ENCODE results near the gene PCDH9.

PCDH9 gene

DNA sequence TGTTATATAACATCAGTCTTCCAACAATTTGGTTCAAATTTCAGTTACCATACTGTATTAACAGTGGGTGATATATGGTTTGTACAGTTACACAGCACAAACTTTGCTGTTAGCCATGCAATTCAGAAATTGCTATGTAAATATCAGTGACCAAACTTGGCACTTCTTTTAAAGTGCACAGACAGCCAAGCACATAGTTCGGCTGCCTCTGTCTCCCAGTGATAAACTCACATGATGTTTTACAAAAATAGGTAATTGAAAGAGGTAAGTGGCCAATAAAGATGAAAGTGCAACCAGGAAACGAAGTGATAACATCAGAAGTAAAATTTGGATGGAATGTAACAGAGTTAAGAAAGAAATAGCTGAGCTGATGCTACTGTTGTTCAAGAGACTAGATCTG, 143.9 kb downstream of the PCDH9 start:
- no peak for DNase-seq (ENCODE audit: low read depth in 2 of 2)

DNA sequence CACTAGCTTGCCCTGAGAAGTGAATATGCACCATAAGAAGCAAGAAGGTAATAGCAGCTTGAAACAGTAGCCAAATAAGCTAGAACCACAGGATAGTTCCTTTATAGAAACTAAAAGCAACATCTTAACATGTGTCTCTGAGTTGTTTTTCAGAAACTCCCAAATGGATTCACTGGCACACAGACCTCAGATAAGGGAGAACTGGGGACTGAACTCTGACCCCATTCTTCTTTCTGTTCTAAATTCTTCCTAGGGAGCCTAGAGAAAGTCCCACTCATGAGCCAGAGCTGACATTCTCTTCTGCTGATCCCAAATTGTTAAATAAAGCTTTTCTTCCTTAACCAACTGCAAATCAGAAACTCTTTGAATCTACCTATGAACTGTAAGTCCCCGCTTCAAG, 146.1 kb downstream of the PCDH9 start:
- no peak for DNase-seq (ENCODE audit: low read depth in 2 of 2)

GRCh38 chr13:67083519-67083918, 146.6 kb downstream of the PCDH9 start:
- no peak for DNase-seq (ENCODE audit: low read depth in 2 of 2)

DNA sequence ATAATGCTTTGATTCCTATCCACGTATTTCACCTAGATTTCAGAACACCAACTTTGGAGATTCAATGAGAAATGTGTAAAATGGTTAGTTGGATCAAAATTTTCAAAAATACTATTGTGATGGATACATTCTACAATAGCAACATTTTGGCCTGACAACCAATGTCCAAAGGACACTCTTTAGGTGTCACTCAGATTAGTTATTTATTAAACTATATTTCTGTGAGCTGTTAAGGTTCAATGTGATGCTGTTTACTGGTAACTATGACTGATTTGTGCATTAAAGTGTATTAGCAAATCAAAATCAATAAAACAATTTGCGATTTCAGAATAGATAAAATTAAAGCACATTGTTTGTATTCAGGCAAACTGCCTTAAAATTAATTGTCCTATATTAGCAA, 149.8 kb downstream of the PCDH9 start:
- no peak for DNase-seq (ENCODE audit: low read depth in 2 of 2)

DNA sequence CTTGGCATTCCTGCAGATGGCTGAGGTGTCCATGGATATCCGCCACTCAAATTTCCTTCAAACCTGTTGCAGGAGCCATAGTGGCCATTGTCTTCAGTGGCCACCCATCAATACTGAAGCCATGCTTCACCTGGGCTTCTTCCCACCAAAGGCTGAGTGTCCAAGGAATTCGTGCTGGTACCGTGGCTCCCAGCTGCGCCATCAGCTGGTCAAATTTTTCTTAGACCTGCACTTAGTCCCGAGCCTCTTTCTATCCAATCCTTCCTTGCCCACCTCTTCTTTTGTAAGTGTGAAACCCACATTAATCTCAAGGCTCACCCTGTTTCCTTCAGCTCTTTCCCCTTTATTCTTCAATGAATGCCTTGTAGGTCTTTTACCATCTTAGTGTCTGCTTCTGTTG, 152.1 kb downstream of the PCDH9 start:
- no peak for DNase-seq (ENCODE audit: low read depth in 2 of 2)

GRCh38 chr13:67077132-67077531, 153.0 kb downstream of the PCDH9 start:
- DNase-seq (ENCODE audit: low read depth in 2 of 2), result no peak

DNA sequence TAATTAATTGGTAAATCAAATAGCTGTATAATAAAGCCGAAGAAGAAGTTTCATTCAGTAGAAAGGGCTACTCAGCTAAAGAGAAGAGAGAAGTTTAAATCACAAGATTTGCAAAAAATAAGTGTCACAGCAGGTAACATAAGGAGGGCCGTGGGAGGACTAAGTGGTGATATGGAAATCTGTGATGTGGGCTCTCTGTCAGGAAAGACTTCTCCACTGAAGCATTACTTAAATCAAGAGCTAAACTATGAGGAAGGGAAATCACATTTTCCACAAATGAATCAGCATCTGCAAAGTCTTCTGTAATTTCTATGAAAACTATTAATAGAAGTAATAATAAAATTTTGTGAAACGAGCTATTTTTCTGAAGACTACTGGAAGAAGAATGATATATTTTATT, 153.8 kb downstream of the PCDH9 start:
- no peak for DNase-seq (ENCODE audit: low read depth in 2 of 2)

DNA sequence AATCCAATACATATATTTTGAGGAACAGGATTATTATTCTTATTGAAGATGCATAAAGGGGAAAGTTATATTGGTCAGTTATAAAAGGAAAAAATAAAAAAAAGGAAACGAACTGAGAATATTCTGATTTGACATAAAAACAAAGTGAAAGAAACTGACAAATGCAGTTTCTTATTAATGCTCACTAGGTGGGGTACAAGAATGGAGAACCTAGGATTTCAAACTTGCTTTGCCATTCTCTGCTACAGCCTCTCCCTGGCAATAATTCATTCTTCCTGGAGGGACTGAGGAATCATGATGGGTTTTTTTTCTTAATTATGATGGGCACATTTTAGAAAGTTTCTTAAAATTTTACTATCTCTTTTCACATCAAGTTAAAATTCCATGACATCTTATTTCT, 154.9 kb downstream of the PCDH9 start:
- DNase-seq (ENCODE audit: low read depth in 2 of 2), result no peak

GRCh38 chr13:67071918-67072598, 158.1 kb downstream of the PCDH9 start:
- DNase-seq (ENCODE audit: low read depth in 2 of 2), result no peak

DNA sequence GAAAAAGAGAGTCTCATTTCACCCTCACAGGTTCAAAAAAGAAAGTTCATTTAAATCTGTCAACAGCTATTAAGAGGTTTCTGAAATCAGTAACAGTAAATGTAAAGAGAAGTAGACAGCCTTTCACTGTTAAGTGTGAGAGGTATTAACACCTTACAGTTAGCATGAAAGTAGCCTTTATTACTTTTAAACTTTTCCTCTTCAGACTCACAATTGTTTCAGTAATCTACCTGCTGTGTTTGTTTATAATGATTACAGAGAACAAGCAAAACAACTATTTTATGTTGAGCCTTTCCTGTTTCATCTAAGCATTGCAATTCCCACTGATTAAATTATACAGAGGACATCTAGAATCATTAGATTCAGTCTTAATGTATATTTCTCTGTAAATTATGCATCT, 159.8 kb downstream of the PCDH9 start:
- no peak for DNase-seq (ENCODE audit: low read depth in 2 of 2)

DNA sequence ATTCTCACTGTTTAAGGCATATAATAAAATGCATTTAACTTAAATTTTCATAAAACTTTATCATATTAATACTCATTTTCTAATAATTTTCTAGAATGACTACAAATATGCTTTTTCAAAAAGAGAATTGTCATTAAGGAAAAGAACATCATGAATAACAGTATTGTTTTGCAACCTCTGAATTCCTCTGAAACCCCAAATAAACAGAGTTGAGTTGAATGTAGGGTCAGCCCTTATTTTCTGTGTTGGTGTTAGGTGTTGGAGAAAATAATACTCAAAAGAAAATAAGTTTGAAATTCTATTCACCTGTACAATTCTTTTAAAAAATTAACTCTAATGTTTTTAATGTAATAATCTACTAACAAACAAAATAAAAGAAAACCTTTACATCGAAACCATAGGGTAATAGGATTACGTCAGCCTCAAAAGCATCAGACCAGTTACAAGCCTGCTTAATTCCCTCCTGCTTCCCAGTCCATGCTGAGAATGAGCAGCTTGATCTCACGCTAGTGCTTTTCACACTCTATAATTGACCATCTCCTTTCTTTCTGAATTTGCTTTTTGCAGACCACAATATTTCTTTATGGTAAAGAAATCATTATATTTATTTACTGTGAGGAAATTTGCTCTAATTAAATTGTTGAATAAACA, 160.9 kb downstream of the PCDH9 start:
- DNase-seq (ENCODE audit: low read depth in 2 of 2), result no peak

DNA sequence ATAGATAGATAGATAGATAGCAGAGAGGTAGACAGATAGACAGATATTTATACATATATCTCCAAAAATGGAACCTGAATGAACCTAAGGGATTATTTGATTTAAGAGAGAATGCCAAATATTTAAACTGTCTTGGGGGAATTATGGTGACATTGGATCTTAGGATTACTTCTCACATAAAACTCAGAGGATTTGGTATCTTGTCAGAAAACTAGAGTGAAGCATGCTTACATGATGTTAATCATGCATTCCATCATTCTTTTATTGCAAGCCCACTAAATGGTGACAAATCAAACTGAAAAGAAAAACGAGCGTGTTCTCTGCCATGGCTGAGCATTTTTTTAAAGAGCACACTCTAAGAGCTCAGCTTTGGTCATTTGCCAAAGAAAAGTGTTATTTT, 165.2 kb downstream of the PCDH9 start:
- DNase-seq (ENCODE audit: low read depth in 2 of 2), result no peak

GRCh38 chr13:67063036-67063435, 167.1 kb downstream of the PCDH9 start:
- no peak for DNase-seq (ENCODE audit: low read depth in 2 of 2)

DNA sequence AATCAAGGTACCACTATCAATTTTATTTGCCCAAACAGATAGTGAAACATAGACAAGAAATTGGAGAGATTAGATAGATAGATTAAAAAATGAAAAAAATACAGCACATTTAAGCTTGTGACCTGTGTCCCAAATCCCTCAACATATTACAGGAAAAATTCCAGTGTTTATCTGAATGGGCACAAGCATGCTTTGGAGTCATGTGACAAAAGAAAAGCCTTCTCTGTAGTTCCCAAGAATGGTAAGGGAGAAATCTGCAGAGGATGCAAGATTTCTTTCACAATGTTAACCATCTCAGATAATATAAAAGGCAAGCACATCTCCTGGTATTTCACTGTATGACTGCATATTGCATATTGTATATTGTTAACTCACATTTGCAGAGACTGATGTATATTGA, 168.0 kb downstream of the PCDH9 start:
- no peak for DNase-seq (ENCODE audit: low read depth in 2 of 2)

GRCh38 chr13:67061750-67062149, 168.4 kb downstream of the PCDH9 start:
- no peak for DNase-seq (ENCODE audit: low read depth in 2 of 2)

DNA sequence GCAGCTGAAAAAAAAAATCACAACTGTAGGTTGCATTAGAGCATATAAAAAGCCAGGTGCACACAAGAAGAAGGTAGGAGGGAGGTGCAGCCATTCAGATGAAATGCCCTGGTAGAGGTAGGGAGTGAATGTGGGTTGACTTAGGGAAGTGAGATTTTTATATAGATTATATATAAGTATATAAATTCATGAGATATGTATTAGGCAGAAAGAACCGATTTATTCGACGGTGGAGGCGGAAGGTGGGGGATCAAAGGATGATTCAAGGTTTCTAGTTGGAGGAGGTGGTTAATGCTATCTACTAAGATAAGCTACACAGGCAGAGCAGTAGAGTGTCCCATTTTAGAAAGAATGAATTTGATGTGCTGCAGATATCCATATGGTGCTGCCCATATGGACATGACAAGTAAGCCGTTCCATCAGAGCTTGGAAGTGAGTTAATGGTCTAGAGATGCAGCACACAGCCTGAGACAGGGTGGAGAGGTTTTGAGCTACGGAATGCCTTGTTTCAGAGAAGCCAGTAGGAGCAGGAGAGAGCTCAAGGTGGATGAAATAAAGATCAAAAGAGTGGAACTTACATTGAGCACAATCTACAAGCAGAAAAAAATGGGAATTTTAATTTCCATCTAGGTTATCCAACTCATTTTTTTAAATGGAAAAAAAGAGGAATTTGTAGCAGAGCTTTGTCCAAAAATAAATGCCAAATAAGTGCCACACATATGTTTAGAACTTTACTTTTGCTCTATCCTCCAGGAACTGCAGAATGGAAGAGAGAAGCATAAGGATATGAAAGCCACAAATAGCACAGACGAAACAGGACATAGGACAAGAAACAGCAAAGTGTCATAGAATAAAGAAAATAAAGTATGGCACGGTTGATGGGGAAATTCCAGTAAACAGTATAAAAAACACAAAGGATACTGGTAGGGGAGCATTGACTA, 177.3 kb downstream of the PCDH9 start:
- DNase-seq (ENCODE audit: low read depth in 2 of 2), result no peak

DNA sequence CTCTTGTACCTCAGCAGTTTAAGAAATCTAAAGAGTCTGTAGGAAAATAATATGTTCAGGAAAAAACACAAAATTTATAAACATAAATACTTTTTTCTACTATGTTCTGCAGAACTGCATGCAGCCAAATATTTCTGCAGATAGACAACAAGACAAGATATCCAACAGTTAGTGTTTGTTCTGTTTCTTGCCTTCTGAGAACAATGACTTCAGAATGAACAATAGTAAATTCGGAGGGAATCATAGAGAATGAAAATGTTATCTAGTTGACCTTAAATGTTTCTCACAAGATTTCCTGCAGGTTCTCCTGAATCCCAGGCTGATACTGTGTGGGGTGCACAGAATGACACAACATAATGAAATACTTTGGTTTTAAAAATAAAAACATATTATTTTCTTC, 180.4 kb downstream of the PCDH9 start:
- no peak for DNase-seq (ENCODE audit: low read depth in 2 of 2)

DNA sequence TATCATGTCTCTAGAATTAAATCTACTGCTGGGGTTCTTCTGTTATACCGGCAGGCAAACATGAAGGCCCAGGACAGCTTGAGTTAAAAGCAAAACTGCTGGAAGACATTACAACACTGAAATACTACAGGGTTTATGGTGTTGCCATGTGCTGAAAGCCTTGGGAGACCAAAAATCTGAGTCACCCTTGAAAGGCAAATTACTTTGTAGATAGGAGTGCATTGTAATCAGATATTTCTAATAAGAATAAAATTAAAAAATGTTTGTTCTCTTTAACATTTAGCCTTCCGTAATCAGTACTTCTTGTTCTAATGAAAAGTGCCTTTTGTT, 181.3 kb downstream of the PCDH9 start:
- no peak for DNase-seq (ENCODE audit: low read depth in 2 of 2)

DNA sequence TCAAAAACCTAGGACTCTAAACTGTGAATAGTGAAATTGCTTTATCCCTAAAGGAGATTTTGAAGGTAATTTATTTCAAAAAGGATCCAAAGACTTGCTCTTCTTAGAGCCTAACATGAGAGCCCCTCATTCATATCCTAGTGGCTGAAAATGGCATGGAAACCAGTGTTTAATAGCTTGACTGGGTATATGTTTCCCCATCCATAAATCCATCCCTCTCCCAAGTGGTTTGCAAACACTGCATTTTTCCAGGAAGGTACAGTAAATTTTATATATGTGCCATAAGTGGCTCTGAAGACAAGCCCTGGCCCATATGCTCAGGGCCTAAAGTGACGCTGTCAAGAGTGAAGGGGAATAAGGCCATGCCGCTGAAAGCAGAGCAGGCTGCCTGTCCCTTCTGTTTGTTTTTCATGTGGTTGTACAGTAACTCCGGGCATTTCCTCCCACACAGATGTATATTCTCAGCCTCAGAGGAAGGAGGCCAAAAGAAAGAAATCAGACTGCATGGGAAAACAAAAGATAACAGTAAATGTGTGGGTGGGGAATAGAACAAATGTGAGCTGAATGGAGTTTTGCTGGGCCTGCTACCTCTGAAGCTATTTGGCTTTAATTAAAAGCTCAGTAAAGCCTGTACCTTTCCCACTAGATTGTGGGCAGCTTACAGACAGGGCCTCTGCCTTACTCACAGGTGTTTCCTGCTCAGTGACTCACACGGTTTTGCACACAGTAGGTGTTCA, 181.9 kb downstream of the PCDH9 start:
- DNase-seq (ENCODE audit: low read depth in 2 of 2), result no peak

DNA sequence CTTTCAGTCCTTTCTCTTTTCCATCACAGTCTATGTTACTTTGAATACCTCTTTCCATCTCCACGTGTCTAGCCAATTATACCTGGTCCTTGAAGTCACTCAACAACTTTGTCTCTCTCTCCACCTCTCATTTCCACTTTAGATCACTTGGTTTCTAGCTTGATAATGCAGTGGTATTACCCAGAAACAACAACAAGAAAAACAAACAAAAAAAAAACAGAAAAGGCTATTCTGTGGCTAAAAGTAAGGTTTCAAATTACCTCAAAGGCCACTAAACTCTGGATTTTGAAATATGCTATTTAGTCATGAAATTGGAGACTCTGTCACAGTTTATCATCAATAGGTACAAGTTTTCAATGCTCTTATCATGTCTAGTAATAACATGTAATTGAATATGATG, 184.8 kb downstream of the PCDH9 start:
- DNase-seq (ENCODE audit: low read depth in 2 of 2), result no peak

GRCh38 chr13:67043901-67044300, 186.2 kb downstream of the PCDH9 start:
- no peak for DNase-seq (ENCODE audit: low read depth in 2 of 2)

DNA sequence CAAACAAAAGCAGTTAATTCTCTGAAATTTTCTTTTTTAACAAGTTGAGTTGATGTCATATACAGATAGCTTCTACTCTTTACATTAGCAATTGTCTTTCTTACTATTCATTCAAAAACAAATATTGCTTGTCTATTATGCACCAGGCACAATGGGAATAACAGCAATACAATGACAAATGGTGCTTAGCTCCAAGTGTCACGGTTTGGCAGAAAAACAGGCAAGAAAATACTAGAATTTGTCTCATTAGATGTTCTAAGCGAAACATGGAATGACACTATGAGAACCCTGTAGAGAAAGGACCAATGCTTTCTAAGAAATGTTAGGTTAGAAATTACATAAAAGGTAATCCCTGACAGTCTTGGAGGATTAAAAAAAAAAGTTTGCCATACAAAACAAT, 187.6 kb downstream of the PCDH9 start:
- no peak for DNase-seq (ENCODE audit: low read depth in 2 of 2)
